H1 (cell line): Measurements from ENCODE around the gene SLC37A2. TPM values are rescaled to one million over a fixed set of nuclear protein-coding genes. Genes with fewer than 3 reads are reported as not detected.

Experiments
- EP300 ChIP-seq, 2 experiments: IDR thresholded peaks; 1 replicate in 1 of 2; 2 replicates in 1 of 2; pipeline ENCODE4 v1.6.1; 2011 to 2012; ENCODE audit warnings: low read depth in 2 of 2, low read length in 2 of 2, mild to moderate bottlenecking in 2 of 2, borderline replicate concordance in 1 of 2, inconsistent platforms in 1 of 2, moderate library complexity in 1 of 2
- HDAC2 ChIP-seq, 2 experiments: fragments of 300-600 bp in 1 of 2; sonication (generic) in 1 of 2; IDR thresholded peaks; 2 replicates each; pipeline ENCODE4 v1.6.1; 2011 to 2012; ENCODE audit warnings: low read depth in 2 of 2, low read length in 2 of 2, mild to moderate bottlenecking in 2 of 2, moderate library complexity in 2 of 2, borderline replicate concordance in 1 of 2, inconsistent platforms in 1 of 2
- polyA plus RNA-seq, 7 experiments: library from polyadenylated mRNA; depleted of rRNA in 3 of 7; stranded (reverse) in 5 of 7; unstranded in 2 of 7; fragments of >200 nt in 5 of 7; fragments of 200-250 nt in 2 of 7; gene quantifications; 1 replicate in 5 of 7; 2 replicates in 1 of 7; 4 replicates in 1 of 7; pipeline versions ENCODE4 v1.2.1 to v1.2.3, GENCODE V29; 2011 to 2013; ENCODE audit warnings: missing spikeins in 2 of 7, mixed read lengths in 2 of 7
- total RNA-seq: library from RNA; stranded (reverse); fragmentation: NEBNext Ultra II Directional; extraction: Animal tissue kit (Norgen Biotek cat#: 25700); gene quantifications from 2 replicates; pipeline ENCODE4 v1.2.1, GENCODE V29; 2021
- TF ChIP-seq, protein P1 (sequence below), 3 experiments: IDR thresholded peaks; 1 replicate in 2 of 3; 2 replicates in 1 of 3; pipeline versions ENCODE4 v1.5.1 to v1.6.1; 2011; ENCODE audit warnings: low read length in 3 of 3, mild to moderate bottlenecking in 3 of 3, inconsistent platforms in 2 of 3, low read depth in 1 of 3, moderate library complexity in 1 of 3; ENCODE audit not compliant: insufficient read depth in 1 of 3; ENCODE audit errors: control extremely low read depth in 1 of 3

SLC37A2 gene
- total and polyA plus RNA-seq, 2 of the 8 experiments (the other 6 are each of a cell fraction or from before 2014, with no cell fraction given), result 1.3 to 1.9 TPM

DNA sequence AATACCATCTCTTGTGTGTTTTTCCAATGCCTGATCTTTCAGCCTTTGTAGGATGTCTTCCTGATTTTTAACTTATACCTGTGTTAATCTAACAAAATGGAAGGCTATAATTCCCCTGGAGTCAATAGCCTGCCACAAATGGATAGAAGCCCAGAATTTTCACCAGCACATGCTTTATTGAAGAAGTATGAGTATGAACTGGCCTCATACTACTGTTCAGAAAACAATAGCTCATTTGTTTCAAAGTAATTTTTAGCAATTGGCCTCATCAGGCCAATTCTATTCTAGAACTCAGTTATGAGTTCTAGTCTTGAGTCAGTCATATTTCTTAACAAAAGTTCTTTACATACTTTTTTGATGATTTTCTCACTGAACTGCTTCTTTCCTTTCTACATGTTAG is 40.6 kb upstream of the SLC37A2 start (continued):
- no peak for TF ChIP-seq HDAC2 (IDR thresholded peaks at IDR 0.05; ENCODE audit: borderline replicate concordance in 1 of 2, low read depth in 2 of 2, low read length in 2 of 2)
- TF ChIP-seq EP300 (IDR thresholded peaks at IDR 0.05; ENCODE audit: borderline replicate concordance in 1 of 2, low read depth in 2 of 2, low read length in 2 of 2), result no peak
- TF ChIP-seq, protein P1, sequence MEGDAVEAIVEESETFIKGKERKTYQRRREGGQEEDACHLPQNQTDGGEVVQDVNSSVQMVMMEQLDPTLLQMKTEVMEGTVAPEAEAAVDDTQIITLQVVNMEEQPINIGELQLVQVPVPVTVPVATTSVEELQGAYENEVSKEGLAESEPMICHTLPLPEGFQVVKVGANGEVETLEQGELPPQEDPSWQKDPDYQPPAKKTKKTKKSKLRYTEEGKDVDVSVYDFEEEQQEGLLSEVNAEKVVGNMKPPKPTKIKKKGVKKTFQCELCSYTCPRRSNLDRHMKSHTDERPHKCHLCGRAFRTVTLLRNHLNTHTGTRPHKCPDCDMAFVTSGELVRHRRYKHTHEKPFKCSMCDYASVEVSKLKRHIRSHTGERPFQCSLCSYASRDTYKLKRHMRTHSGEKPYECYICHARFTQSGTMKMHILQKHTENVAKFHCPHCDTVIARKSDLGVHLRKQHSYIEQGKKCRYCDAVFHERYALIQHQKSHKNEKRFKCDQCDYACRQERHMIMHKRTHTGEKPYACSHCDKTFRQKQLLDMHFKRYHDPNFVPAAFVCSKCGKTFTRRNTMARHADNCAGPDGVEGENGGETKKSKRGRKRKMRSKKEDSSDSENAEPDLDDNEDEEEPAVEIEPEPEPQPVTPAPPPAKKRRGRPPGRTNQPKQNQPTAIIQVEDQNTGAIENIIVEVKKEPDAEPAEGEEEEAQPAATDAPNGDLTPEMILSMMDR (IDR thresholded peaks at IDR 0.05; ENCODE audit: control extremely low read depth in 1 of 3, insufficient read depth in 1 of 3, low read depth in 1 of 3, low read length in 3 of 3), result no peak
